GM12878 (cell line): ENCODE measurements around the gene PCDHGA8. TPM values are rescaled to one million over a fixed set of nuclear protein-coding genes. Genes with fewer than 3 reads are reported as not detected.
"Not testable (repeated sequence)": the region's sequence is repeated elsewhere in the genome, so short reads cannot be mapped to it uniquely, and the experiment has no call there.

ENCODE experiments used
- ATAC-seq: fragments of 200-7000 bp; cut with Tn5 transposase; 3 replicates; pipeline ENCODE4 v1.9.1; 2020; ENCODE audit warnings: mild to moderate bottlenecking, moderate library complexity
- BruUV-seq: library from RNA; stranded (reverse); fragments of 400-500 nt; replicated peaks from 2 replicates; lab custom pipeline; 2021; lab: Mats Ljungman, UMichigan
- CTCF ChIA-PET: fragments of 300-600 bp; sonication (Branson Sonifier 250); formaldehyde crosslinking; extraction: SDS; loops from one replicate; lab custom pipeline; 2021; ENCODE audit warnings: inconsistent platforms; lab: Yijun Ruan, JAX
- POLR2A ChIA-PET: fragments of 350-600 bp; formaldehyde crosslinking; extraction: SDS; loops from one replicate; lab custom pipeline; 2021; ENCODE audit warnings: inconsistent platforms; lab: Charles Lee
- RAD21 ChIA-PET: fragments of 300-600 bp; sonication (Branson Sonifier 250); formaldehyde crosslinking; loops from one replicate; lab custom pipeline; 2023; ENCODE audit warnings: antibody characterized with exemption; ENCODE audit not compliant: unreplicated experiment; lab: Charles Lee
- SMC1A ChIA-PET: fragments of 300-600 bp; sonication (Branson Sonifier 250); formaldehyde crosslinking; loops from one replicate; lab custom pipeline; 2023; ENCODE audit not compliant: unreplicated experiment, uncharacterized antibody; lab: Charles Lee
- DNase-seq: peaks from one replicate; pipeline ENCODE4 v3.0.0-alpha.2; 2011; ENCODE audit warnings: low read depth, low spot score
- FAIRE-seq: peaks from 3 replicates; lab custom pipeline; 2011; peaks lifted over from hg19 to GRCh38; lab: Jason Lieb, UNC
- H2AFZ ChIP-seq: 2 replicates; pipeline ENCODE4 v1.6.0; 2011; ENCODE audit warnings: low read depth, low read length, control low read depth; ENCODE audit not compliant: control insufficient read depth
- H3K27ac ChIP-seq: 2 replicates; pipeline ENCODE4 v1.5.1; 2011; ENCODE audit warnings: control low read depth; ENCODE audit not compliant: control insufficient read depth, insufficient read depth
- H3K27me3 ChIP-seq, 2 experiments: replicated peaks in 1 of 2; 2 replicates each; pipeline versions ENCODE4 v1.6.0 to v1.6.1; 2011; ENCODE audit warnings: low read length in 1 of 2; ENCODE audit not compliant: control insufficient read depth in 2 of 2, insufficient read depth in 2 of 2
- H3K36me3 ChIP-seq, 2 experiments: 2 replicates each; pipeline ENCODE4 v1.5.1; 2011; ENCODE audit warnings: low read length in 1 of 2; ENCODE audit not compliant: control insufficient read depth in 2 of 2, insufficient read depth in 2 of 2
- H3K4me1 ChIP-seq: 2 replicates; pipeline ENCODE4 v1.6.1; 2011; ENCODE audit warnings: mild to moderate bottlenecking, low read length, moderate library complexity, mixed read lengths; ENCODE audit not compliant: control insufficient read depth, insufficient read depth
- H3K4me2 ChIP-seq: 2 replicates; pipeline ENCODE4 v1.6.0; 2011; ENCODE audit warnings: control low read depth; ENCODE audit not compliant: control insufficient read depth, insufficient read depth
- H3K4me3 ChIP-seq: fragments of 200-600 bp; sonication (generic); 2 replicates; pipeline ENCODE4 v1.5.1; 2016
- H3K79me2 ChIP-seq: 2 replicates; pipeline ENCODE4 v1.6.0; 2011; ENCODE audit warnings: low read length; ENCODE audit not compliant: control insufficient read depth, insufficient read depth
- H3K9ac ChIP-seq: 2 replicates; pipeline ENCODE4 v1.8.0; 2011; ENCODE audit warnings: low read length, control low read depth, mixed read lengths; ENCODE audit not compliant: control insufficient read depth, insufficient read depth
- H3K9me3 ChIP-seq: replicated peaks from 3 replicates; pipeline ENCODE4 v1.5.1; 2011; ENCODE audit warnings: mild to moderate bottlenecking, low read length; ENCODE audit not compliant: control insufficient read depth, insufficient read depth
- H4K20me1 ChIP-seq: 2 replicates; pipeline ENCODE4 v1.6.0; 2011; ENCODE audit not compliant: control insufficient read depth, insufficient read depth
- CREB1 ChIP-seq: IDR thresholded peaks from 2 replicates; pipeline ENCODE4 v1.6.1; 2012; ENCODE audit warnings: low read depth, mild to moderate bottlenecking, inconsistent platforms
- HDAC2 ChIP-seq: fragments of 200-600 bp; sonication (generic); IDR thresholded peaks from 2 replicates; pipeline ENCODE4 v1.6.1; 2017
- RCOR1 ChIP-seq: conservative IDR thresholded peaks from 2 replicates; pipeline ENCODE4 v1.6.1; 2012; ENCODE audit warnings: low read depth, low read length, improper control_type of control experiment
- SMC3 ChIP-seq: IDR thresholded peaks from 2 replicates; pipeline ENCODE4 v1.6.1; 2011; ENCODE audit warnings: low read length, improper control_type of control experiment, borderline replicate concordance
- TCF3 ChIP-seq: IDR thresholded peaks from 2 replicates; pipeline ENCODE4 v1.6.1; 2012; ENCODE audit warnings: low read depth, mild to moderate bottlenecking, low read length, borderline replicate concordance; ENCODE audit not compliant: insufficient read depth
- WGBS: methylation state at CpG from one replicate; pipeline ENCODE4 v1.1.6; 2016; ENCODE audit warnings: low lambda C conversion rate; ENCODE audit not compliant: insufficient replicate concordance, insufficient coverage; ENCODE audit errors: missing lambda C conversion rate; 5-methylcytosine and 5-hydroxymethylcytosine counted together
- in situ Hi-C: fragments of 300-500 bp; cut with MboI; formaldehyde crosslinking; loops from 9 replicates; pipeline ENCODE4 v1.14.3; 2018; ENCODE audit warnings: mixed read lengths
- intact Hi-C: fragments of 100-400 bp; cut with micrococcal nuclease; formaldehyde crosslinking; loops from one replicate; pipeline ENCODE4 v1.14.2; 2022; ENCODE audit not compliant: unreplicated experiment
- polyA plus RNA-seq, 11 experiments: library from polyadenylated mRNA; depleted of rRNA in 4 of 11; unstranded in 6 of 11; stranded (reverse) in 5 of 11; fragments of >200 nt; fragmentation: Nextera tagmentation in 4 of 11; fragmentation: Illumina TruSeq in 1 of 11; extraction: Ambion mirVana in 4 of 11; extraction: Trizol in 1 of 11; gene quantifications; 1 replicate in 1 of 11; 2 replicates in 10 of 11; pipeline versions ENCODE4 v1.2.1 to v1.2.3, GENCODE V29; 2011 to 2016; ENCODE audit warnings: inconsistent platforms in 2 of 11, missing spikeins in 2 of 11, low read depth in 1 of 11
- total RNA-seq, 4 experiments: library from RNA; depleted of rRNA in 3 of 4; stranded (reverse); fragments of >200 nt in 3 of 4; fragmentation: Illumina TruSeq in 1 of 4; extraction: Trizol in 1 of 4; gene quantifications; 2 replicates each; pipeline versions ENCODE4 v1.2.1 to v1.2.3, GENCODE V29; 2013 to 2021
- TF ChIP-seq, protein P1 (sequence below): IDR thresholded peaks from 2 replicates; pipeline ENCODE4 v1.6.1; 2012; ENCODE audit warnings: low read length, inconsistent platforms
- TF ChIP-seq, protein P2 (sequence below): fragments of 450-650 bp; IDR thresholded peaks from 2 replicates; pipeline ENCODE4 v1.6.1; 2018; ENCODE audit warnings: borderline replicate concordance, mild to moderate bottlenecking; ENCODE audit not compliant: partially characterized antibody
- TF ChIP-seq, protein P3 (sequence below): fragments of 450-650 bp; IDR thresholded peaks from 2 replicates; pipeline ENCODE4 v1.6.1; 2017; ENCODE audit warnings: mild to moderate bottlenecking, moderate library complexity

PCDHGA8 gene
- total and polyA plus RNA-seq, 10 of the 15 experiments (the other 5 are each of a cell fraction or from before 2014, with no cell fraction given): 0.01 to 0.04 TPM; not detected in 8

DNA sequence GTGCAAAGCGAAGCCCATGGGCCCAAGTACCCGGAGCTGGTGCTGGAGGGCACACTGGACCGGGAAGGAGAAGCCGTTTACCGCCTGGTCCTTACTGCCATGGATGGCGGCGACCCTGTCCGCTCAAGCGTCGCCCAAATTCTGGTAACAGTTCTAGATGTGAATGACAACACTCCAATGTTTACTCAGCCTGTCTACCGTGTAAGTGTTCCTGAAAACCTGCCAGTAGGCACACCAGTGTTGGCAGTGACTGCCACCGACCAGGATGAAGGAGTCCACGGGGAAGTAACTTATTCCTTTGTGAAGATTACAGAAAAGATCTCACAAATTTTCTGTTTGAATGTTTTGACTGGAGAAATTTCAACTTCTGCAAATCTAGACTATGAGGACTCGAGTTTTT, 17.8 kb upstream of the PCDHGA8 start:
- CTCF ChIA-PET: interaction anchor here (0.9 to 1.3 kb wide), 3 partner anchors 46 to 189 kb away, joined by 3 to 6 read pairs (median 3); partner anchors contain the start of gene PCDHGA11
- H3K9ac ChIP-seq: no peak overlapping the region
- no peak for ATAC-seq
- H3K27me3 ChIP-seq: no peaks in the 10 kb centered on the region
- RAD21 ChIA-PET: no interaction called here
- no peak overlapping the region for H3K27ac ChIP-seq
- H3K4me2 ChIP-seq: no peak overlapping the region
- POLR2A ChIA-PET: no interaction called here
- no peaks in the 10 kb centered on the region for H4K20me1 ChIP-seq
- no peak for DNase-seq
- SMC1A ChIA-PET: interaction anchor here (0.8 kb wide), 1 partner anchor 22 kb away, joined by 5 read pairs; no protein-coding TSS in a partner anchor
- in situ Hi-C loops: no loop called here
- BruUV-seq: no TSS peak
- 93% methylated on average over 14 of the region's 14 CpGs for WGBS
- no peaks in the 10 kb centered on the region for H3K4me1 ChIP-seq
- H3K4me3 ChIP-seq: no peak overlapping the region
- no peaks in the 10 kb centered on the region for H3K36me3 ChIP-seq
- peaks cover 17% of the 10 kb centered on the region; the same call in 2 of the 3 replicates for H3K9me3 ChIP-seq
- TF ChIP-seq, protein P1, sequence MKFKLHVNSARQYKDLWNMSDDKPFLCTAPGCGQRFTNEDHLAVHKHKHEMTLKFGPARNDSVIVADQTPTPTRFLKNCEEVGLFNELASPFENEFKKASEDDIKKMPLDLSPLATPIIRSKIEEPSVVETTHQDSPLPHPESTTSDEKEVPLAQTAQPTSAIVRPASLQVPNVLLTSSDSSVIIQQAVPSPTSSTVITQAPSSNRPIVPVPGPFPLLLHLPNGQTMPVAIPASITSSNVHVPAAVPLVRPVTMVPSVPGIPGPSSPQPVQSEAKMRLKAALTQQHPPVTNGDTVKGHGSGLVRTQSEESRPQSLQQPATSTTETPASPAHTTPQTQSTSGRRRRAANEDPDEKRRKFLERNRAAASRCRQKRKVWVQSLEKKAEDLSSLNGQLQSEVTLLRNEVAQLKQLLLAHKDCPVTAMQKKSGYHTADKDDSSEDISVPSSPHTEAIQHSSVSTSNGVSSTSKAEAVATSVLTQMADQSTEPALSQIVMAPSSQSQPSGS: no peak
- TF ChIP-seq SMC3 (no peak), RCOR1 (no peak), CREB1 (no peak), HDAC2 (no peak), TCF3 (no peak)
- TF ChIP-seq, protein P2, sequence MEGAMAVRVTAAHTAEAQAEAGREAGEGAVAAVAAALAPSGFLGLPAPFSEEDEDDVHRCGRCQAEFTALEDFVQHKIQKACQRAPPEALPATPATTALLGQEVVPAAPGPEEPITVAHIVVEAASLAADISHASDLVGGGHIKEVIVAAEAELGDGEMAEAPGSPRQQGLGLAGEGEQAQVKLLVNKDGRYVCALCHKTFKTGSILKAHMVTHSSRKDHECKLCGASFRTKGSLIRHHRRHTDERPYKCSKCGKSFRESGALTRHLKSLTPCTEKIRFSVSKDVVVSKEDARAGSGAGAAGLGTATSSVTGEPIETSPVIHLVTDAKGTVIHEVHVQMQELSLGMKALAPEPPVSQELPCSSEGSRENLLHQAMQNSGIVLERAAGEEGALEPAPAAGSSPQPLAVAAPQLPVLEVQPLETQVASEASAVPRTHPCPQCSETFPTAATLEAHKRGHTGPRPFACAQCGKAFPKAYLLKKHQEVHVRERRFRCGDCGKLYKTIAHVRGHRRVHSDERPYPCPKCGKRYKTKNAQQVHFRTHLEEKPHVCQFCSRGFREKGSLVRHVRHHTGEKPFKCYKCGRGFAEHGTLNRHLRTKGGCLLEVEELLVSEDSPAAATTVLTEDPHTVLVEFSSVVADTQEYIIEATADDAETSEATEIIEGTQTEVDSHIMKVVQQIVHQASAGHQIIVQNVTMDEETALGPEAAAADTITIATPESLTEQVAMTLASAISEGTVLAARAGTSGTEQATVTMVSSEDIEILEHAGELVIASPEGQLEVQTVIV: no peak
- TF ChIP-seq, protein P3, sequence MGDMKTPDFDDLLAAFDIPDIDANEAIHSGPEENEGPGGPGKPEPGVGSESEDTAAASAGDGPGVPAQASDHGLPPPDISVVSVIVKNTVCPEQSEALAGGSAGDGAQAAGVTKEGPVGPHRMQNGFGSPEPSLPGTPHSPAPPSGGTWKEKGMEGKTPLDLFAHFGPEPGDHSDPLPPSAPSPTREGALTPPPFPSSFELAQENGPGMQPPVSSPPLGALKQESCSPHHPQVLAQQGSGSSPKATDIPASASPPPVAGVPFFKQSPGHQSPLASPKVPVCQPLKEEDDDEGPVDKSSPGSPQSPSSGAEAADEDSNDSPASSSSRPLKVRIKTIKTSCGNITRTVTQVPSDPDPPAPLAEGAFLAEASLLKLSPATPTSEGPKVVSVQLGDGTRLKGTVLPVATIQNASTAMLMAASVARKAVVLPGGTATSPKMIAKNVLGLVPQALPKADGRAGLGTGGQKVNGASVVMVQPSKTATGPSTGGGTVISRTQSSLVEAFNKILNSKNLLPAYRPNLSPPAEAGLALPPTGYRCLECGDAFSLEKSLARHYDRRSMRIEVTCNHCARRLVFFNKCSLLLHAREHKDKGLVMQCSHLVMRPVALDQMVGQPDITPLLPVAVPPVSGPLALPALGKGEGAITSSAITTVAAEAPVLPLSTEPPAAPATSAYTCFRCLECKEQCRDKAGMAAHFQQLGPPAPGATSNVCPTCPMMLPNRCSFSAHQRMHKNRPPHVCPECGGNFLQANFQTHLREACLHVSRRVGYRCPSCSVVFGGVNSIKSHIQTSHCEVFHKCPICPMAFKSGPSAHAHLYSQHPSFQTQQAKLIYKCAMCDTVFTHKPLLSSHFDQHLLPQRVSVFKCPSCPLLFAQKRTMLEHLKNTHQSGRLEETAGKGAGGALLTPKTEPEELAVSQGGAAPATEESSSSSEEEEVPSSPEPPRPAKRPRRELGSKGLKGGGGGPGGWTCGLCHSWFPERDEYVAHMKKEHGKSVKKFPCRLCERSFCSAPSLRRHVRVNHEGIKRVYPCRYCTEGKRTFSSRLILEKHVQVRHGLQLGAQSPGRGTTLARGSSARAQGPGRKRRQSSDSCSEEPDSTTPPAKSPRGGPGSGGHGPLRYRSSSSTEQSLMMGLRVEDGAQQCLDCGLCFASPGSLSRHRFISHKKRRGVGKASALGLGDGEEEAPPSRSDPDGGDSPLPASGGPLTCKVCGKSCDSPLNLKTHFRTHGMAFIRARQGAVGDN: no peak
- intact Hi-C loops: no loop called here
- H2AFZ ChIP-seq: no peak overlapping the region
- no peak for FAIRE-seq
- no peaks in the 10 kb centered on the region for H3K79me2 ChIP-seq

DNA sequence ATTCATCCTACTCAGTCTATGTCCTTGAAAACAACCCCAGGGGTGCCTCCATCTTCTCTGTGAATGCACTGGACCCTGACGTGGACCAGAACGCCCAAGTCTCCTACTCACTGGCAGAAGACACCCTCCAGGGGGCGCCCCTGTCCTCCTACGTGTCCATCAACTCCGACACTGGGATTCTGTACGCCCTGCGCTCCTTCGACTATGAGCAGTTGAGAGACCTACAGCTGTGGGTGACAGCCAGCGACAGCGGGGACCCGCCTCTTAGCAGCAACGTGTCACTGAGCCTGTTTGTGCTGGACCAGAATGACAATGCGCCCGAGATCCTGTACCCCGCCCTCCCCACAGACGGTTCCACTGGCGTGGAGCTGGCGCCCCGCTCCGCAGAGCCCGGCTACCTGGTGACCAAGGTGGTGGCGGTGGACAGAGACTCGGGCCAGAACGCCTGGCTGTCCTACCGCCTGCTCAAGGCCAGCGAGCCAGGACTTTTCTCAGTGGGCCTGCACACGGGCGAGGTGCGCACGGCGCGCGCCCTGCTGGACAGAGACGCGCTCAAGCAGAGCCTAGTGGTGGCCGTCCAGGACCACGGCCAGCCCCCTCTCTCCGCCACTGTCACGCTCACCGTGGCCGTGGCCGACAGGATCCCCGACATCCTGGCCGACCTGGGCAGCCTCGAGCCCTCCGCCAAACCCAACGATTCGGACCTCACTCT, 16.8 kb upstream of the PCDHGA8 start:
- 89% methylated on average over 33 of the region's 48 CpGs for WGBS
- CTCF ChIA-PET, SMC1A ChIA-PET, H3K79me2 ChIP-seq, H3K4me2 ChIP-seq, H3K27me3 ChIP-seq, RAD21 ChIA-PET, H3K36me3 ChIP-seq, H4K20me1 ChIP-seq, ATAC-seq, intact Hi-C loops, H3K27ac ChIP-seq, POLR2A ChIA-PET, in situ Hi-C loops, H3K4me1 ChIP-seq, BruUV-seq, H3K4me3 ChIP-seq, H2AFZ ChIP-seq, FAIRE-seq, DNase-seq, H3K9ac ChIP-seq: not testable (repeated sequence)
- H3K9me3 ChIP-seq: peaks cover 17% of the 10 kb centered on the region; the same call in 2 of the 3 replicates
